ENCODE results near the gene MSH5.
"Not testable (repeated sequence)": the region's sequence is repeated elsewhere in the genome, so short reads cannot be mapped to it uniquely, and the experiment has no call there.

Gene MSH5

DNA sequence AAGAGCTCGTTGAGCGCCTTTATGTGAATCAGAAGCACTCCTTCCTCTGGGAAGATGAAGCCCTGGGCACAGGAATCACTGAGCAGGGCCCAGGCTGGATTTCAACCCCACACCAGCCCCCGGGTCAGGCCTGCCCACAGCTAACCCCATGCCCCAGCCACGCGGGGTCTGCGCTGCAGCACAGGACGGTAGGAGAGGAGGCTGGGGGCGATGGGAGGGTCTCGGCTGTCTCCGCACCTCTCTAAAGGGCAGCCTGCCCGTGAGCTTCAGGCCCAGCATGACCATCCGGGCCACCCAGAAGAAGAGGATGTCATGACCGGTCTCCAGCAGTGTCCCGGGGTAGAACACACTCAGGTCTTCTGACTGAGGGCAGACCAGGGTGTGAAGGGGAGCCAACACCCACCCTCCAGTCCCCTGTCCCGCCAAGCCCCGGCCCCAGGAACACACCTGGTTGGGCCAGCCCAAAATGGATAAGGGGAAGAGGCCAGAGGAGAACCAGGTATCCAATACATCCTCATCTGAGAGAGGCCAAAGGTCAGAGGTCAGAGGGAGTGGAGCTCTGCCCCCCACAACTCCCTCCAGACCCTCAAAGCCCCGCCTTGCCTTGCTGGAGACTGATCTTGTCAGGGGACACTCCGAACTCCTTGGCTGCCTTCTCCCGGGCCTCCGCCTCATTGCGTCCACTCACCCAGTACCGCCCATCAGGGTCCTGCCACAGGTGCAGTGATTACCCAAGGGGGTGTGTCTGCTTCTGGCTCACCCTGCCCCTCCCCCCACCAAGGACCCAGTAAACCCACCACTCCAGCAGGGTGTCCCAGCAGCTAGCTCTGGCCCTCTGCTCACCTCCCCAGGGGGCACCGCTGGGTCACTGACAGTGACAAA lies 41.7 kb downstream of the MSH5 start:
- no peak for DNase-seq

GRCh38 chr6:31782126-31782855 lies 42.5 kb downstream of the MSH5 start:
- DNase-seq = no peak

- DNase-seq = no peak
Observed at GRCh38 chr6:31784098-31784925, 44.5 kb downstream of the MSH5 start.

- no peak for DNase-seq
Observed at GRCh38 chr6:31785475-31785874, 45.7 kb downstream of the MSH5 start.

DNA sequence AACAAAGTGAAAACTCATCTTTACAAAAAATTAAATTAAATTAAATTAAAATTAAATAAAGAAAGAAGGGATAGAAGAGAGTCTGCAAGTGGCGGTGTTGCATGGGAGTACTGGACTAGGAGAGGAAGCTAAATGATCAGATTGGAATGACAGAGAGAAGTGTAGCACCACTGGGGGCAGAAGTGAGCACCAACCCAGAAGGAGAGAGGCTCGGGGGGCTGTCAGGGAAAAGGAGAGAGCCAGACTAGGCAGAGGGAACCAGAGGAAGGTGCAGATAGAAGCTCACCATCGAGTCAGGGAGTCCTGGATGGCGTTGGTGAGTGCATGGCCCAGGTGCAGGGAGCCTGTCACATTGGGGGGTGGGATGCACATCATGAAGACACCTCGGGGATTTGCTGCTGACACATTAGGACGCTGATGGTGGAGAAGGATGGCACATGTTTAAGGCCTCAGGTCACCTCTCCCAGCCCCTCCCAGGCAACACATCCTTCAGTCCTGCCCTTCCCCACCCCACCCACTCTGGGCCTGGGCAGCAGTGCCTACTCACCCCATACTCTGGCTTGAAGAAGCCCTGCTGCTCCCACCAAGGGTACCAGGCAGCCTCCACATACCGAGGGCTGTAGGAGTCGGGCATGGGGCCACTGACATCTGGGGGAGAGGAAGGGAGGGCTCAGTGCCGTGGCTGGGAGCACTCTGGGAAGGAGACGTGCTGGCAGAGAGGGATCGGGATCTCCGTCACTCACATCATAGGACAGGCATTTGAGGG lies 51.7 kb downstream of the MSH5 start:
- no peak for DNase-seq

- no peak for DNase-seq
Observed at GRCh38 chr6:31792090-31792374, 52.2 kb downstream of the MSH5 start.

DNA sequence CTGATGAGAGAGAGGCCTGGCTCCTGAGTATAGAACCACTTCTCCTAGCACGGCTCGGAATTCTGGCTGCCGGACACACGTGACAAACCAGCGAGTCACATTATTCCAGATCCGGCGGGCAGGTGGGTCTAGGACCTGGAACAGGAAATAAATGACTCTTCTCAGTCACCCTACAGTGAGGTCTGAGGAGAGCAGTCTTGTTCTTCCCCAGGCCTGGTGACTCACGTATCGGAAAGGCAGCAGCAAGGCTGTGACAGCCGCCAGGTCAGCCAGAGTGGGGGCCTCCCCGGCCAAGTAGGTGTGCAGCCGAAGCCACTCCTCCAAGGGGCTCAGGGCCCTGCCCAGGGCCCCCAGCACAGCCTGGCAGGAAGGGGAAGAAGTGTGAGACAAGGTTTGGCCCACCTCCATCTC lies 53.0 kb downstream of the MSH5 start:
- DNase-seq = no peak

DNA sequence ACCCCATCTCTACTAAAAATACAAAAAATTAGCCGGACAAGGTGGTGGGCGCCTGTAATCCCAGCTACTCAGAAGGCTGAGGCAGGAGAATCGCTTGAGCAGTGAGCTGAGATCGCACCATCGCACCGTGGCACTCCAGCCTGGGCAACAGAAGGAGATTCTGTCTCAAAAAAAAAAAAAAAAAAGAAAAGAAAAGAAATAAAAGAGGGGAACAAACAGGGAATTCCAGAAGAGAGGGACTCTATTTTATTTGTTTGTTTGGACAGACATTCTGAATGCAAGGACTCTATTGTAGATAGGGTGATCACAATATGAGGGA lies 54.1 kb downstream of the MSH5 start:
- DNase-seq = not testable (repeated sequence)

GRCh38 chr6:31794294-31794865 lies 54.6 kb downstream of the MSH5 start:
- no peak for DNase-seq

DNA sequence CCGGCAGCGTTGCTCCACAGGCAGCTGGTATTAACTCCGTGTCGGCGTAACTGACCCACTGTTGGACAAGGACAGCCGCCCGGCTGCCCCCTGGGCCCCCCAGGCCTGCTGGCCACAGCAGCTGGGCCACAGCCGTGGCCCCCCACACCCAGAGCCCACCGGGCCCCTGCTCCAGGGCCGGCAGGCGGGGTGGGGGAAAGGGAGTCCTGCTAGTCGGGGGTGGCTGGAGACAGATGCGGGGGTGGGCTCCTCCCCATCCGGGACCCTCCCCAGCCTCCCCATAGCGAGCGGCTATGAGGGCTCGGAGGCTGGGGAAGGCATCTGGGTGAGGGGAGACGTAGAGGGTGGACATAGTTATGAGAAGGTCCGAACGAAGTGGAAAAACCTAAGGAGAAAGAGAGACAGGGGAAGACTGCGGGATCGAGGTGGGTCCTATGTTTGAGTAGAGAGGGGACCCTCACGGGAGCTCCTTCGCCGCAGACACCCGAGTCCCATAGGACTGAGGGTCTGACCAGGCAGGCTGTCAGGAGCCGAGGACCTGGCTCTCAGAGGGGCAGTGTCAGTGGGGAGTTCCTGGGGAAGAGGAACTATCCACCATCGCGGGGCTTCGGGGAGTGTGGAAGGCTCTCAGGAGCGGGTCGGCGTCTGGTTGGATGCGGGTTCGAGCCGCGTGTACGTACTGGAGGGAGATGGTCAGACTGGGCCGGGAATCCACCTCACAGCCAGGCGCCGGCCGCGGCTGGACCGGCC lies 55.2 kb downstream of the MSH5 start:
- DNase-seq = peak; percentile 27

- peak; percentile 64 for DNase-seq
Observed at GRCh38 chr6:31795616-31796298, 56.0 kb downstream of the MSH5 start, which contains the start of gene VARS1. VARS1 (minus strand) TSS chr6:31795752; CDS start chr6:31795217, 535 bp downstream.

DNA sequence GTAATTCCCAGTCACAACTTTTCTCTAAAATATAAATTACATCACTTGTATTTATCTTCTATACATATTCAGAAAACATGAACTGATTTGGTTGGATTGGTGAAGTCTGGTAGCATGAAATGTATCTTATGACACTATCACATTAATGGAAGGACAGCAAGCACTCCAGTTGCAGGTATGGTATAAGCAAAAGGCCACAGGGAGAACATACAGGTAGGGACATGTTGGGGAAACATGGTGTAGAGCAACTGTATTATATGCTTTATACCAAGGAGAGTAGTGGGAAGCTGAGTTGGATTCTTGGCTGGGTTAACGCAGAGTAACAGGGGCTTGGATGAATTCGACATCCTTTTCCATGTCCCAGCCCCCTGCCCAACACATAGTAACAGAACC lies 57.2 kb downstream of the MSH5 start:
- no peak for DNase-seq

DNA sequence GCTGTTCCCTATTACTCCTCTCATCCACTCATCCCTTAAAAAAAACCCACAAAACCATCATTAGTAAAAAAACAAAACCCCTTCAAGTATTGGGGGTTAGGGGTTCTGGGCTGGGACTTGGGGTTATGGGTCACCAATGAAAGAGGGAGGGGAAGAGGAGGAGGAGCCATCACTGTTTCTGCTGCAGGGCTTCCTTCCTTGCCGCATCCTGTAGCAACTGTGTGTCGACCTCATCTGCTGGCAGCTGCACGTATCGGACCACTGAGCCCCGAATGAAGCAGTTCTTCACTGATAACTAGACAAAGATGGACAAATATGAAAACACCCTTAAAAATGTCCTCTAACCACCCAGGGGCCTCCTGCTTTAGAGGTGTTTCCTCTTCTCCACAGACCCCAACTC lies 57.8 kb downstream of the MSH5 start:
- no peak for DNase-seq

GRCh38 chr6:31799781-31800180 lies 60.0 kb downstream of the MSH5 start:
- no peak for DNase-seq

GRCh38 chr6:31801031-31801927 lies 61.5 kb downstream of the MSH5 start:
- DNase-seq = not testable (repeated sequence)

- no peak for DNase-seq
Observed at GRCh38 chr6:31805939-31806469, 66.2 kb downstream of the MSH5 start.

GRCh38 chr6:31806470-31807272 lies 66.9 kb downstream of the MSH5 start, which contains the start of gene LSM2:
LSM2 (minus strand) TSS chr6:31806966; CDS start chr6:31806757, 209 bp downstream.
- peak; percentile 95 for DNase-seq

DNA sequence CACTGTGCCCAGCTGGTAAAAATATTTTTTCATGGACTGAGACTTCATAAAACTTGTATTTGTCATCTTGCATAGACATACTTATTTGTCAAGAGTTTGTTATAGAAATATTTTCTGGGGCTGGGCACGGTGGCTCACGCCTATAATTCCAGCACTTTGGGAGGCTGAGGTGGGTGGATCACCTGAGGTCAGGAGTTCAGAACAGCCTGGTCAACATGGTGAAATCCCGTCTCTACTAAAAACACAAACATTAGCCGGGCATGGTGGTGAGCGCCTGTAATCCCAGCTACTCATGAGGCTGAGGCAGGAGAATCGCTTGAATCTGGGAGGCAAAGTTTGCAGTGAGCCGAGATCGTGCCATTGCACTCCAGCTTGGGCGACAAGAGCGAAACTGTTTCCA lies 68.8 kb downstream of the MSH5 start:
- DNase-seq = not testable (repeated sequence)

- no peak for DNase-seq
Observed at GRCh38 chr6:31811645-31812044, 71.8 kb downstream of the MSH5 start.
